Measurements from ENCODE around the gene LILRB1.
"Not testable (repeated sequence)": the region's sequence is repeated elsewhere in the genome, so short reads cannot be mapped to it uniquely, and the experiment has no call there.

Gene LILRB1

GRCh38 chr19:54616821-54617560, 13.3 kb upstream of the LILRB1 start:
- TF ChIP-seq CTCF (IDR thresholded peaks at IDR 0.05; ENCODE audit: insufficient read depth, low read length, poor library complexity, severe bottlenecking): no peak
- Histone ChIP-seq H3K27me3 (replicated peaks; ENCODE audit: control insufficient read depth, insufficient read depth, low read length) (no peaks in the 10 kb centered on the region), H3K36me3 (ENCODE audit: control insufficient read depth, insufficient read depth, low read length) (no peaks in the 10 kb centered on the region), H3K4me3 (replicated peaks; ENCODE audit: low read depth, low read length) (peak overlapping the region; percentile 85)
- peak; percentile 78 for DNase-seq (ENCODE audit: extremely low read depth, insufficient read length)

- no peaks in the 10 kb centered on the region for H3K27me3 ChIP-seq (replicated peaks; ENCODE audit: control insufficient read depth, insufficient read depth, low read length)
- peak overlapping the region; percentile 85 for H3K4me3 ChIP-seq (replicated peaks; ENCODE audit: low read depth, low read length)
- TF ChIP-seq CTCF (IDR thresholded peaks at IDR 0.05; ENCODE audit: insufficient read depth, low read length, poor library complexity, severe bottlenecking): no peak
- H3K36me3 ChIP-seq (ENCODE audit: control insufficient read depth, insufficient read depth, low read length): no peaks in the 10 kb centered on the region
- DNase-seq (ENCODE audit: extremely low read depth, insufficient read length): no peak
Observed at GRCh38 chr19:54620464-54620863, 9.8 kb upstream of the LILRB1 start.

GRCh38 chr19:54622431-54622830, 7.9 kb upstream of the LILRB1 start:
- Histone ChIP-seq H3K36me3 (ENCODE audit: control insufficient read depth, insufficient read depth, low read length) (peaks cover 5% of the 10 kb centered on the region), H3K4me3 (replicated peaks; ENCODE audit: low read depth, low read length) (peak overlapping the region; percentile 59), H3K27me3 (replicated peaks; ENCODE audit: control insufficient read depth, insufficient read depth, low read length) (no peaks in the 10 kb centered on the region)
- no peak for DNase-seq (ENCODE audit: extremely low read depth, insufficient read length)
- TF ChIP-seq CTCF (IDR thresholded peaks at IDR 0.05; ENCODE audit: insufficient read depth, low read length, poor library complexity, severe bottlenecking): no peak

GRCh38 chr19:54624234-54624633, 6.0 kb upstream of the LILRB1 start:
- H3K4me3 ChIP-seq (replicated peaks; ENCODE audit: low read depth, low read length): peak overlapping the region; percentile 59
- H3K36me3 ChIP-seq (ENCODE audit: control insufficient read depth, insufficient read depth, low read length); H3K27me3 ChIP-seq (replicated peaks; ENCODE audit: control insufficient read depth, insufficient read depth, low read length); DNase-seq (ENCODE audit: extremely low read depth, insufficient read length): not testable (repeated sequence)

GRCh38 chr19:54624934-54625730, 5.2 kb upstream of the LILRB1 start:
- H3K36me3 ChIP-seq (ENCODE audit: control insufficient read depth, insufficient read depth, low read length); H3K27me3 ChIP-seq (replicated peaks; ENCODE audit: control insufficient read depth, insufficient read depth, low read length); DNase-seq (ENCODE audit: extremely low read depth, insufficient read length): not testable (repeated sequence)
- H3K4me3 ChIP-seq (replicated peaks; ENCODE audit: low read depth, low read length): peak overlapping the region; percentile 40; the same call in 1 of the 2 replicates

GRCh38 chr19:54626757-54627156, 3.5 kb upstream of the LILRB1 start:
- no peak for DNase-seq (ENCODE audit: extremely low read depth, insufficient read length)
- H3K4me3 ChIP-seq (replicated peaks; ENCODE audit: low read depth, low read length): no peak overlapping the region
- H3K36me3 ChIP-seq (ENCODE audit: control insufficient read depth, insufficient read depth, low read length): peaks cover 13% of the 10 kb centered on the region
- H3K27me3 ChIP-seq (replicated peaks; ENCODE audit: control insufficient read depth, insufficient read depth, low read length): no peaks in the 10 kb centered on the region
- TF ChIP-seq CTCF (IDR thresholded peaks at IDR 0.05; ENCODE audit: insufficient read depth, low read length, poor library complexity, severe bottlenecking): no peak

- not testable (repeated sequence) for H3K4me3 ChIP-seq (replicated peaks; ENCODE audit: low read depth, low read length); DNase-seq (ENCODE audit: extremely low read depth, insufficient read length); H3K27me3 ChIP-seq (replicated peaks; ENCODE audit: control insufficient read depth, insufficient read depth, low read length)
- H3K36me3 ChIP-seq (ENCODE audit: control insufficient read depth, insufficient read depth, low read length): peaks cover 13% of the 10 kb centered on the region
Observed at GRCh38 chr19:54627912-54628311, 2.4 kb upstream of the LILRB1 start.
